Measurements from ENCODE around the gene TMEM42. TPM values are rescaled to one million over a fixed set of nuclear protein-coding genes. Genes with fewer than 3 reads are reported as not detected.

TMEM42 gene
- total and polyA plus RNA-seq, 9 donors: 11.2 to 27.5 (median 14.6) TPM

DNA sequence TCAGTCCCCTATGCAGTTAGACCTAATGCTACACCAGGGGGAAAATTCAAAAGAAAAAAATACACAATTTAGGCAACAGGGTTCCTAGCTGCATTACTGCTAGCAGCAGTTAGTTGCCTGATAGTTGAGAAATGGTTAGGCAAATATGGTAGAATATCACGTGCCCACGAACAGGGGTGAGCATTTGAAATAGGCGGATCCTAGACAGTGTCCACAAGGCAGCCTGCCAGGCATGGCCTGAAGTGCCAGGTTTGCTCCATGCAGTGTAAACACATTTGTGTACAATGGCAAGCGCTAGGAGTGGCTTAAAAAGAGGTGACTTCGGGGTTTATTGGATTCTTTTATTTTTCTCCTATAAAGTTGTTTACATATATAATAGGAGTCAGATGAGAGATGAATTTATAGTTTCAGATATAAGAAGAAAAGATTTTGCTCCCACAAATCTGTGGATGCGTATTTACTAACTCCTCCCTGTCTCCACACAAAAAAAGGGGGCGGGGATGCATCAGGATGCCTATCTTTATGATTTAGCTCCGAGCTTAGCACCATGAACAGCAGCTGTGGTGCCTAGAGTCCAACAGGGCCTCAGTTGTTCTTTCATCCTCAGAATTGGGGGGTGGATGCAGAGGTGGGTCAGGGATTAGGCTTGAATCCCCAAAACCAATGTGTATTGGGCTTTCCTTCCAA lies 8.8 kb downstream of the TMEM42 start:
- H3K27me3 ChIP-seq: no peaks in the 10 kb centered on the region
- WGBS, 3 donors: 73 to 81% (median 74%) methylated on average over 8 of the region's 8 CpGs
- no peaks in the 10 kb centered on the region for H3K36me3 ChIP-seq
- TF ChIP-seq, protein P1, sequence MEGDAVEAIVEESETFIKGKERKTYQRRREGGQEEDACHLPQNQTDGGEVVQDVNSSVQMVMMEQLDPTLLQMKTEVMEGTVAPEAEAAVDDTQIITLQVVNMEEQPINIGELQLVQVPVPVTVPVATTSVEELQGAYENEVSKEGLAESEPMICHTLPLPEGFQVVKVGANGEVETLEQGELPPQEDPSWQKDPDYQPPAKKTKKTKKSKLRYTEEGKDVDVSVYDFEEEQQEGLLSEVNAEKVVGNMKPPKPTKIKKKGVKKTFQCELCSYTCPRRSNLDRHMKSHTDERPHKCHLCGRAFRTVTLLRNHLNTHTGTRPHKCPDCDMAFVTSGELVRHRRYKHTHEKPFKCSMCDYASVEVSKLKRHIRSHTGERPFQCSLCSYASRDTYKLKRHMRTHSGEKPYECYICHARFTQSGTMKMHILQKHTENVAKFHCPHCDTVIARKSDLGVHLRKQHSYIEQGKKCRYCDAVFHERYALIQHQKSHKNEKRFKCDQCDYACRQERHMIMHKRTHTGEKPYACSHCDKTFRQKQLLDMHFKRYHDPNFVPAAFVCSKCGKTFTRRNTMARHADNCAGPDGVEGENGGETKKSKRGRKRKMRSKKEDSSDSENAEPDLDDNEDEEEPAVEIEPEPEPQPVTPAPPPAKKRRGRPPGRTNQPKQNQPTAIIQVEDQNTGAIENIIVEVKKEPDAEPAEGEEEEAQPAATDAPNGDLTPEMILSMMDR (IDR thresholded peaks at IDR 0.05): no peak
- TF ChIP-seq POLR2A (IDR thresholded peaks at IDR 0.05) (no peak), EP300 (IDR thresholded peaks at IDR 0.05) (no peak)
- H3K4me1 ChIP-seq (ENCODE audit: insufficient read depth): no peaks in the 10 kb centered on the region
- no peak for DNase-seq
- H3K4me3 ChIP-seq: no peak overlapping the region
- intact Hi-C loops (cut with DNase I): no loop called here
- no peak overlapping the region for H3K27ac ChIP-seq
- H3K9me3 ChIP-seq: no peaks in the 10 kb centered on the region

DNA sequence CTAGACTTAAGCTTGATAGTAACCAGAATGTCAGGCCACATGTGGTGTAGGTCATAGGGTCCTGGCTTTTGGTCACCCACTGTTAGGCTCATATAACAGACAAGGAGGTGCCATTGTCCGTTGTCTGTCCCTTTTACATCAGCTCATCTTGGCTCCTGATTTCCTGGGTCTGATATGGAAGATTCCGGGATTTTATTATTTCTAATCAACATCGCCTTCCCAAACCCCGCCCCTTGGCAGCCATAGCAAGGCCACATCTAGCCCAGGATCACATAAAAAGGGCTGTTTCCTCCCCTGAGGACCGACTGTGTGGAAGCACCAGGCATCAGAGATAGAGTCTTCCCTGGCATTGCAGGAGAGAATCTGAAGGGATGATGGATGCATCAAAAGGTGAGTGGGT lies 12.6 kb downstream of the TMEM42 start, which contains the start of gene TGM4:
Gene TGM4, plus strand, starts transcription at position 301 of the 400 bp plus-strand sequence. Its CDS starts 71 bp downstream, at position 372.
- 79 to 82% (median 81%) methylated on average over 5 of the region's 5 CpGs for WGBS, 3 donors

DNA sequence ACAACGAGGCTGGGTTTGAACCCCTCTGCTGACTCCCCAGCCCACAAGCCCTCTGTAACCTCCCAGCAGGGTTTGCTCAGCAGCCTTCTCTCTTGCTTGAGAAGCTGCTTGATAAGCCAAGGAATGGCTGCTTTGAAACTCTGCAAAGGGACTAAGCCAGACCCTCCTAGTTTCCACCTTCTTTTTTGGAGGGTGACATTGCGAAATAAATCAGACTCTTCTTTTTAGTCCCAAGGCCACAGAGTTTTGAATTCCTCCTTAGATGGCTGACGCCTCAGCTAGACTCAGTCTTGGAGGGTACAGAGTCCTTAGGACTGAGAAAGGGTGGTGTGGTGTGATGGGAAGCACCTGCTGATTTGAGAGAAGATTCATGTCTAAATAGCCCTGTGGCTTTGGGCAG lies 13.9 kb downstream of the TMEM42 start:
- TF ChIP-seq EP300 (IDR thresholded peaks at IDR 0.05) (no peak), POLR2A (IDR thresholded peaks at IDR 0.05) (no peak)
- TF ChIP-seq, protein P1 (IDR thresholded peaks at IDR 0.05): no peak
- Histone ChIP-seq H3K36me3 (no peaks in the 10 kb centered on the region), H3K4me3 (no peak overlapping the region), H3K4me1 (ENCODE audit: insufficient read depth) (no peaks in the 10 kb centered on the region), H3K9me3 (no peaks in the 10 kb centered on the region), H3K27me3 (no peaks in the 10 kb centered on the region), H3K27ac (no peak overlapping the region)
- 70 to 89% (median 71%) methylated on average over 3 of the region's 3 CpGs for WGBS, 3 donors
- intact Hi-C loops (cut with DNase I): loop anchor here in 1 of 4 donors (1.0 kb wide), 1 partner anchor 21 kb away; no protein-coding TSS in a partner anchor
- no peak for DNase-seq

More for the DNA sequence above, 12.6 kb downstream of the TMEM42 start, which contains the start of gene TGM4:
- Histone ChIP-seq H3K27ac (no peak within 1 kb of the TSS), H3K27me3 (no peaks in the 10 kb centered on the region), H3K4me3 (no peak within 1 kb of the TSS), H3K4me1 (ENCODE audit: insufficient read depth) (no peaks in the 10 kb centered on the region), H3K36me3 (no peaks in the 10 kb centered on the region), H3K9me3 (no peaks in the 10 kb centered on the region)
- intact Hi-C loops (cut with DNase I): no loop called here
- TF ChIP-seq POLR2A (IDR thresholded peaks at IDR 0.05) (no peak), EP300 (IDR thresholded peaks at IDR 0.05) (no peak)
- TF ChIP-seq, protein P1 (IDR thresholded peaks at IDR 0.05): no peak
- DNase-seq: no peak

DNA sequence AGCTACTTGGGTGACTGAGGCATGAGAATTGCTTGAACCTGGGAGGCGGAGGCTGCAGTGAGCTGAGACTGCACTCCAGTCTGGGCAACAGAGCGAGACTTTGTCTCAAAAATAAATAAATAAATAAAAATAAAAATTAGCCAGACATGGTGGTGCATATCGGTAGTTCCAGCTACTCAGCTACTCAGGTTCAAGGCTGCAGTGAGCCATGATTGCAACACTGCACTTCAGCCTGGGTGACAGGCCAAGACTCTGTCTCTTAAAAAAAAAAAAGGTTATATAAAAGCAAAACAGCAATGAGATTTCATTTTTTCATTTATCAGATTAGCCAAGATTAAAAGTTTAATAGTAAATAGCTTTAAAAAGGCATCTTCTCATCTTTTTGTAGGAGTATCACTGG lies 15.6 kb downstream of the TMEM42 start:
- H3K4me3 ChIP-seq: no peak overlapping the region
- TF ChIP-seq EP300 (IDR thresholded peaks at IDR 0.05) (no peak), POLR2A (IDR thresholded peaks at IDR 0.05) (no peak)
- TF ChIP-seq, protein P1 (IDR thresholded peaks at IDR 0.05): no peak
- H3K4me1 ChIP-seq (ENCODE audit: insufficient read depth): no peaks in the 10 kb centered on the region
- no peaks in the 10 kb centered on the region for H3K27me3 ChIP-seq
- intact Hi-C loops (cut with DNase I): no loop called here
- no peaks in the 10 kb centered on the region for H3K9me3 ChIP-seq
- no peaks in the 10 kb centered on the region for H3K36me3 ChIP-seq
- no peak overlapping the region for H3K27ac ChIP-seq
- DNase-seq: no peak
- 82 to 88% (median 83%) methylated on average over 3 of the region's 3 CpGs for WGBS, 3 donors

Measured in ovary (tissue), 9 donors.